HepG2 (cell line): Measurements from ENCODE around the gene GCHFR. TPM values are rescaled to one million over a fixed set of nuclear protein-coding genes. Genes with fewer than 3 reads are reported as not detected.

ENCODE experiments used
- ATAC-seq: fragments of 200-7000 bp; cut with Tn5 transposase; 3 replicates; pipeline ENCODE4 v1.9.1; 2020; ENCODE audit warnings: mild to moderate bottlenecking, moderate library complexity
- BruUV-seq: library from RNA; stranded (reverse); fragments of 400-500 nt; replicated peaks from 2 replicates; lab custom pipeline; 2021; lab: Mats Ljungman, UMichigan
- CTCF ChIA-PET: fragments of 300-600 bp; formaldehyde crosslinking; extraction: SDS; loops from one replicate; lab custom pipeline; 2021; ENCODE audit warnings: low total read pairs, inconsistent platforms, low intra/inter-chr PET ratio; lab: Yijun Ruan, JAX
- POLR2A ChIA-PET: fragments of 350-600 bp; sonication (Branson Sonifier 250); formaldehyde crosslinking; loops from one replicate; lab custom pipeline; 2020; ENCODE audit warnings: antibody characterized with exemption, inconsistent platforms; lab: Yijun Ruan, JAX
- DNase-seq: peaks from one replicate; pipeline ENCODE4 v3.0.0-alpha.2; 2015; ENCODE audit warnings: low spot score
- FAIRE-seq: peaks from 3 replicates; lab custom pipeline; 2011; peaks lifted over from hg19 to GRCh38; lab: Jason Lieb, UNC
- H2AFZ ChIP-seq: one replicate; pipeline ENCODE4 v1.6.1; 2011; ENCODE audit warnings: low read length, inconsistent platforms
- H3K27ac ChIP-seq: fragments of 300-600 bp; 3 replicates; pipeline ENCODE4 v1.8.0; 2011; ENCODE audit warnings: mixed run types, mild to moderate bottlenecking, mixed read lengths, low read length, inconsistent platforms; ENCODE audit not compliant: insufficient read depth; ENCODE audit errors: extremely low read length
- H3K27me3 ChIP-seq, 2 experiments: fragments of 200-600 bp in 1 of 2; 2 replicates in 1 of 2; 3 replicates in 1 of 2; pipeline versions ENCODE4 v1.6.0 to v1.8.0; 2011; ENCODE audit warnings: low read length in 2 of 2, mild to moderate bottlenecking in 2 of 2, moderate library complexity in 2 of 2, inconsistent platforms in 1 of 2; ENCODE audit not compliant: insufficient read depth in 2 of 2, control insufficient read depth in 1 of 2
- H3K36me3 ChIP-seq, 2 experiments: fragments of 200-600 bp in 1 of 2; replicated peaks in 1 of 2; 2 replicates in 1 of 2; 3 replicates in 1 of 2; pipeline versions ENCODE4 v1.5.1 to v1.8.0; 2011; ENCODE audit warnings: low read length in 2 of 2, inconsistent platforms in 1 of 2; ENCODE audit not compliant: insufficient read depth in 2 of 2, control insufficient read depth in 1 of 2
- H3K4me1 ChIP-seq: 2 replicates; pipeline ENCODE4 v1.5.1; 2012; ENCODE audit warnings: low read length, inconsistent platforms; ENCODE audit not compliant: insufficient read depth
- H3K4me2 ChIP-seq: 2 replicates; pipeline ENCODE4 v1.6.0; 2011; ENCODE audit warnings: low read depth, low read length, inconsistent platforms
- H3K4me3 ChIP-seq, 3 experiments: fragments of 200-600 bp in 1 of 3; sonication (generic), shearing (Covaris generic) in 1 of 3; replicated peaks in 1 of 3; 2 replicates each; pipeline ENCODE4 v1.5.1; 2011 to 2016; ENCODE audit warnings: low read length in 3 of 3, inconsistent platforms in 2 of 3, low read depth in 2 of 3, mild to moderate bottlenecking in 2 of 3, control low read depth in 1 of 3, mixed read lengths in 1 of 3; ENCODE audit not compliant: insufficient read depth in 1 of 3
- H3K79me2 ChIP-seq: one replicate; pipeline ENCODE4 v1.6.1; 2011; ENCODE audit warnings: low read length, inconsistent platforms; ENCODE audit not compliant: insufficient read depth
- H3K9ac ChIP-seq: 2 replicates; pipeline ENCODE4 v1.6.0; 2011; ENCODE audit warnings: mild to moderate bottlenecking, low read depth, low read length, inconsistent platforms; ENCODE audit not compliant: insufficient read depth
- H3K9me3 ChIP-seq: 2 replicates; pipeline ENCODE4 v1.5.1; 2012; ENCODE audit warnings: mild to moderate bottlenecking, low read length
- H4K20me1 ChIP-seq: 2 replicates; pipeline ENCODE4 v1.6.0; 2011; ENCODE audit warnings: inconsistent platforms, mild to moderate bottlenecking, low read length, moderate library complexity; ENCODE audit not compliant: insufficient read depth
- ASH2L ChIP-seq: fragments of 300-600, 200-600 bp; sonication (generic); IDR thresholded peaks from 2 replicates; pipeline ENCODE4 v1.7.0; 2017; ENCODE audit warnings: low read depth, mild to moderate bottlenecking, moderate library complexity, mixed read lengths, low read length; ENCODE audit not compliant: insufficient read length
- ZBTB8A ChIP-seq: sonication (generic); formaldehyde crosslinking; IDR thresholded peaks from 2 replicates; pipeline ENCODE4 v1.4.0; 2020; ENCODE audit warnings: mild to moderate bottlenecking, low read depth, missing genetic modification reagents, borderline replicate concordance
- ZFP36 ChIP-seq: fragments of 150-350 bp; IDR thresholded peaks from 2 replicates; pipeline ENCODE4 v1.6.1; 2018; ENCODE audit warnings: borderline replicate concordance, low read length, low read depth; ENCODE audit not compliant: partially characterized antibody
- WGBS: methylation state at CpG from one replicate; pipeline ENCODE4 v1.1.6; 2017; ENCODE audit warnings: low lambda C conversion rate; 5-methylcytosine and 5-hydroxymethylcytosine counted together
- in situ Hi-C: cut with HindIII; loops from 2 replicates; pipeline ENCODE4 v1.10.0; 2017; ENCODE audit warnings: low pct_unique_long_range_greater_than_20kb; ENCODE audit not compliant: extremely low pct_ligation_motif_present
- intact Hi-C: fragments of 100-400 bp; cut with micrococcal nuclease; formaldehyde crosslinking; loops from one replicate; pipeline ENCODE4 v1.10.0; 2022; ENCODE audit not compliant: unreplicated experiment
- polyA plus RNA-seq, 8 experiments: library from polyadenylated mRNA; depleted of rRNA in 3 of 8; stranded (reverse) in 7 of 8; unstranded in 1 of 8; fragments of >200 nt; fragmentation: Illumina TruSeq in 4 of 8; extraction: Trizol in 4 of 8; gene quantifications; 2 replicates each; pipeline versions ENCODE4 v1.2.1 to v1.2.3, GENCODE V29; 2011 to 2016; ENCODE audit warnings: low read depth in 4 of 8, missing spikeins in 1 of 8, mixed read lengths in 1 of 8; ENCODE audit not compliant: insufficient read depth in 1 of 8
- total RNA-seq, 5 experiments: library from RNA; depleted of rRNA; stranded (reverse); fragments of >200 nt; fragmentation: Illumina TruSeq; extraction: Trizol; gene quantifications; 2 replicates each; pipeline ENCODE4 v1.2.3, GENCODE V29; 2016; ENCODE audit warnings: low read depth in 1 of 5
- TF ChIP-seq, protein P1 (sequence below): sonication (generic); formaldehyde crosslinking; IDR thresholded peaks from 2 replicates; pipeline ENCODE4 v1.8.1; 2023; ENCODE audit warnings: mild to moderate bottlenecking, moderate library complexity, missing genetic modification reagents
- TF ChIP-seq, protein P2 (sequence below): IDR thresholded peaks from 2 replicates; pipeline ENCODE4 v1.6.1; 2016; ENCODE audit warnings: low read depth, borderline replicate concordance
- TF ChIP-seq, protein P3 (sequence below): sonication (generic); formaldehyde crosslinking; IDR thresholded peaks from 2 replicates; pipeline ENCODE4 v1.4.0; 2020; ENCODE audit warnings: missing genetic modification reagents

The GCHFR gene
- total and polyA plus RNA-seq, 2 of the 13 experiments (the other 11 are each of a cell fraction or from before 2014, with no cell fraction given) = 51.5 to 92.4 TPM

DNA sequence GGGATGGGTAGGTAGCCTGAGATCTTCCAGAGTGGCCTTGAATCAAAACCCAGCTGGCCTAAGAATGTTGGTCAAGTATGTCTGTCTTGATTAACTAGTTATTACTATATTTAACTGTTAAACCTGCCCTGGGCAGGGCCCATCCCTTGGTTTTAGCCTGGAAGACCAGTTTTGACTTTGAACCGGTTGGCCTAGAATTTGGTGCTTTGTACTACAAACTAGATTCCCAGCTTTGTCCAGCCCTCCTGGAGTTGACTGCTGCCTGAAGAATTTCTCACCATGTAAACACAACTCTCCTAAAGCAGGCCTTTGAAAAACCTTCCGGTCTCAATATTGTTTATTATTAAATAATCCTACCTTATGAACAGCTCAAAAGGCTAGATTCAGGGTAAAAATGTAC lies 21.9 kb downstream of the GCHFR start:
- Histone ChIP-seq H3K27ac (peak overlapping the region; percentile 12), H2AFZ (no peak overlapping the region), H3K9ac (no peak overlapping the region), H3K27me3 (no peaks in the 10 kb centered on the region), H3K9me3 (no peaks in the 10 kb centered on the region), H3K79me2 (peaks cover 5% of the 10 kb centered on the region), H3K4me3 (no peak overlapping the region), H3K4me1 (peaks cover 28% of the 10 kb centered on the region), H3K36me3 (no peaks in the 10 kb centered on the region), H4K20me1 (no peaks in the 10 kb centered on the region; the same call in 1 of the 2 replicates), H3K4me2 (peak overlapping the region; percentile 4; the same call in 1 of the 2 replicates)
- in situ Hi-C loops = no loop called here
- intact Hi-C loops = no loop called here
- BruUV-seq = no TSS peak
- ChIA-PET CTCF (no interaction called here), POLR2A (interaction anchor here (1.1 kb wide), 2 partner anchors 7 to 22 kb away, joined by 3 read pairs; partner anchors contain the start of gene GCHFR)
- TF ChIP-seq, protein P1, sequence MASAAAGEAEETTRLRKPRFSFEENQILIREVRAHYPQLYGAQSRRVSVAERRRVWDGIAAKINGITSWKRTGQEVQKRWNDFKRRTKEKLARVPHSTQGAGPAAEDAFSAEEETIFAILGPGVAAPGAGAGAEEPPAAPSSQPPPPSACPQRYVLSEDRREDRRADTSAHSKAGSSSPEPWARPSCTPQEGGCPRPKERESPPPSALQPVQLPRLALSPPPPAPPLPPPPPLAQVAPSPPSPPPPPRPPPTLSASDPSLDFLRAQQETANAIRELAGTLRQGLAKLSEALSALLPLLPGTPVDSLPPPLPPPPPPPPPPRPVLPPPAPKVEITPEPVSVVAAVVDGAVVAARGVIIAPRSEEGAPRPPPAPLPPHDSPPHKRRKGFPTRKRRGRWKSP (CRISPR knock-in tag) = no peak
- TF ChIP-seq, protein P2, sequence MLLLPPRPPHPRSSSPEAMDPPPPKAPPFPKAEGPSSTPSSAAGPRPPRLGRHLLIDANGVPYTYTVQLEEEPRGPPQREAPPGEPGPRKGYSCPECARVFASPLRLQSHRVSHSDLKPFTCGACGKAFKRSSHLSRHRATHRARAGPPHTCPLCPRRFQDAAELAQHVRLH = no peak
- TF ChIP-seq ZBTB8A (no peak), ASH2L (peak; percentile 28), ZFP36 (no peak)
- TF ChIP-seq, protein P3, sequence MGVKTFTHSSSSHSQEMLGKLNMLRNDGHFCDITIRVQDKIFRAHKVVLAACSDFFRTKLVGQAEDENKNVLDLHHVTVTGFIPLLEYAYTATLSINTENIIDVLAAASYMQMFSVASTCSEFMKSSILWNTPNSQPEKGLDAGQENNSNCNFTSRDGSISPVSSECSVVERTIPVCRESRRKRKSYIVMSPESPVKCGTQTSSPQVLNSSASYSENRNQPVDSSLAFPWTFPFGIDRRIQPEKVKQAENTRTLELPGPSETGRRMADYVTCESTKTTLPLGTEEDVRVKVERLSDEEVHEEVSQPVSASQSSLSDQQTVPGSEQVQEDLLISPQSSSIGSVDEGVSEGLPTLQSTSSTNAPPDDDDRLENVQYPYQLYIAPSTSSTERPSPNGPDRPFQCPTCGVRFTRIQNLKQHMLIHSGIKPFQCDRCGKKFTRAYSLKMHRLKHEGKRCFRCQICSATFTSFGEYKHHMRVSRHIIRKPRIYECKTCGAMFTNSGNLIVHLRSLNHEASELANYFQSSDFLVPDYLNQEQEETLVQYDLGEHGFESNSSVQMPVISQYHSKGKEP (CRISPR knock-in tag) = no peak
- FAIRE-seq = no peak
- no peak for DNase-seq
- 30% methylated on average over 2 of the region's 2 CpGs for WGBS
- peak; percentile 19; the same call in 2 of the 3 replicates for ATAC-seq
